ENCODE results near the gene HEATR3. TPM values are rescaled to one million over a fixed set of nuclear protein-coding genes. Genes with fewer than 3 reads are reported as not detected.

HEATR3 gene
- total and polyA plus RNA-seq, 2 of the 13 experiments (the other 11 are each of a cell fraction or from before 2014, with no cell fraction given), result 22.4 to 52.4 TPM

DNA sequence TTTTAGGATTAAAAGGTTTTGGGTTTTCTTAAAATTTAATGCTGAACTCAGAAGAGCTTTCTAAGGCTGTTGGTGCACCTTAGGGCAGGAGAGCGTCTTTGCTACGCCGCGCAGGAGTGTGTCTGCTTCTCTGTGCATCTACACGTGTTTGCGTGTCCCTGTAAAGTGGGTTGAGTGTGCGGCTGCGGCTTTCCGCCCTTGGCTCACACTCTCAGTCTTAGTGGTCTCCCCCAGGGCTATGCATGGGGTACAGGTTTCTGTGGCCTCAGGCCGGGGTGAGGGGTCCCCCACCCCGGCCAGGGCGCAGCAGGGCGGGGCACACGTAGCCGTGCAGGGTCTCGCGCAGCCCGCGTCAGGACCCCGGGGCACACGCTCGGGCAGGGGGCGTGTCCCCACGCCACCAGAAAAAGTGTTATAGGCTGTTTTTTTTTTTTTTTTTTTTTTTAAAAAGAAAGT lies 86.6 kb downstream of the HEATR3 start:
- intact Hi-C loops (cut with micrococcal nuclease; ENCODE audit: unreplicated experiment) (loop anchor here (1.0 kb wide), 2 partner anchors 58 to 85 kb away; no protein-coding TSS in a partner anchor), in situ Hi-C loops (cut with HindIII; ENCODE audit: extremely low pct_ligation_motif_present, low pct_unique_long_range_greater_than_20kb) (loop anchor here (10.0 kb wide), 1 partner anchor 52 kb away; no protein-coding TSS in a partner anchor)
- Histone ChIP-seq H3K4me3 (replicated peaks in 1 of 3; ENCODE audit: insufficient read depth in 1 of 3, low read depth in 2 of 3, low read length in 3 of 3) (peak overlapping the region; percentile 88 to 98 (median 98)), H3K36me3 (replicated peaks in 1 of 2; ENCODE audit: control insufficient read depth in 1 of 2, insufficient read depth in 2 of 2, low read length in 2 of 2) (no peaks in the 10 kb centered on the region; a peak in 1 of 5 replicates), H3K79me2 (ENCODE audit: insufficient read depth, low read length) (peaks cover 38% of the 10 kb centered on the region), H3K9ac (ENCODE audit: insufficient read depth, low read depth, low read length) (peak overlapping the region; percentile 99), H3K27ac (ENCODE audit: extremely low read length, insufficient read depth, low read length) (peak overlapping the region; percentile 96), H3K4me2 (ENCODE audit: low read depth, low read length) (peak overlapping the region; percentile 97), H3K27me3 (ENCODE audit: control insufficient read depth in 1 of 2, insufficient read depth in 2 of 2, low read length in 2 of 2) (no peaks in the 10 kb centered on the region; a peak in 1 of 5 replicates), H4K20me1 (ENCODE audit: insufficient read depth, low read length) (peaks cover 15% of the 10 kb centered on the region), H3K4me1 (ENCODE audit: insufficient read depth, low read length) (peaks cover 42% of the 10 kb centered on the region), H2AFZ (ENCODE audit: low read length) (peak overlapping the region; percentile 87), H3K9me3 (ENCODE audit: low read length) (no peaks in the 10 kb centered on the region)
- FAIRE-seq (no peak), DNase-seq (ENCODE audit: low spot score) (no peak), ATAC-seq (peak; percentile 60)
- WGBS (ENCODE audit: low lambda C conversion rate), result 0% methylated on average over 24 of the region's 24 CpGs
- ChIA-PET CTCF (ENCODE audit: low intra/inter-chr PET ratio, low total read pairs) (no interaction called here), POLR2A (interaction anchor here (0.6 to 2.0 kb wide), 5 partner anchors 9 to 86 kb away, joined by 3 to 10 read pairs (median 4); partner anchors contain the start of gene HEATR3)
- BruUV-seq (replicated peaks), result TSS peak; percentile 88
- TF ChIP-seq KDM2A (CRISPR knock-in tag; IDR thresholded peaks at IDR 0.05; ENCODE audit: borderline replicate concordance, low read depth) (no peak), ZNF17 (CRISPR knock-in tag; IDR thresholded peaks at IDR 0.05) (no peak), SP2 (CRISPR knock-in tag; IDR thresholded peaks at IDR 0.05) (no peak), ZNF501 (CRISPR knock-in tag; IDR thresholded peaks at IDR 0.05) (0 out of 2 replicates have a peak, but pooled peaks have one; percentile 27), AGO1 (IDR thresholded peaks at IDR 0.05; ENCODE audit: low read depth, low read length, poor library complexity, severe bottlenecking) (no peak), HMG20B (CRISPR knock-in tag; conservative IDR thresholded peaks at IDR 0.05) (no peak), ZNF230 (CRISPR knock-in tag; IDR thresholded peaks at IDR 0.05) (no peak), ZNF567 (CRISPR knock-in tag; IDR thresholded peaks at IDR 0.05; ENCODE audit: borderline replicate concordance) (no peak), RARA (CRISPR knock-in tag; IDR thresholded peaks at IDR 0.05) (no peak), MED8 (CRISPR knock-in tag; IDR thresholded peaks at IDR 0.05; ENCODE audit: insufficient replicate concordance) (no peak), HOXA5 (CRISPR knock-in tag; IDR thresholded peaks at IDR 0.05) (no peak; the same call in 1 of the 2 replicates), POLR2AphosphoS5 (IDR thresholded peaks at IDR 0.05; ENCODE audit: low read depth, low read length) (no peak), ZNF44 (CRISPR knock-in tag; IDR thresholded peaks at IDR 0.05) (no peak), AHR (CRISPR knock-in tag; IDR thresholded peaks at IDR 0.05) (0 out of 2 replicates have a peak, but pooled peaks have one; percentile 17), KAT8 (CRISPR knock-in tag; IDR thresholded peaks at IDR 0.05) (peak; percentile 39; the same call in 1 of the 2 replicates)
- TF ChIP-seq, protein P1, sequence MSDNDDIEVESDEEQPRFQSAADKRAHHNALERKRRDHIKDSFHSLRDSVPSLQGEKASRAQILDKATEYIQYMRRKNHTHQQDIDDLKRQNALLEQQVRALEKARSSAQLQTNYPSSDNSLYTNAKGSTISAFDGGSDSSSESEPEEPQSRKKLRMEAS (IDR thresholded peaks at IDR 0.05), result no peak; the same call in 1 of the 2 replicates
- TF ChIP-seq, protein P2, sequence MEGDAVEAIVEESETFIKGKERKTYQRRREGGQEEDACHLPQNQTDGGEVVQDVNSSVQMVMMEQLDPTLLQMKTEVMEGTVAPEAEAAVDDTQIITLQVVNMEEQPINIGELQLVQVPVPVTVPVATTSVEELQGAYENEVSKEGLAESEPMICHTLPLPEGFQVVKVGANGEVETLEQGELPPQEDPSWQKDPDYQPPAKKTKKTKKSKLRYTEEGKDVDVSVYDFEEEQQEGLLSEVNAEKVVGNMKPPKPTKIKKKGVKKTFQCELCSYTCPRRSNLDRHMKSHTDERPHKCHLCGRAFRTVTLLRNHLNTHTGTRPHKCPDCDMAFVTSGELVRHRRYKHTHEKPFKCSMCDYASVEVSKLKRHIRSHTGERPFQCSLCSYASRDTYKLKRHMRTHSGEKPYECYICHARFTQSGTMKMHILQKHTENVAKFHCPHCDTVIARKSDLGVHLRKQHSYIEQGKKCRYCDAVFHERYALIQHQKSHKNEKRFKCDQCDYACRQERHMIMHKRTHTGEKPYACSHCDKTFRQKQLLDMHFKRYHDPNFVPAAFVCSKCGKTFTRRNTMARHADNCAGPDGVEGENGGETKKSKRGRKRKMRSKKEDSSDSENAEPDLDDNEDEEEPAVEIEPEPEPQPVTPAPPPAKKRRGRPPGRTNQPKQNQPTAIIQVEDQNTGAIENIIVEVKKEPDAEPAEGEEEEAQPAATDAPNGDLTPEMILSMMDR (CRISPR knock-in tag; IDR thresholded peaks at IDR 0.05), result no peak
- TF ChIP-seq, protein P3, sequence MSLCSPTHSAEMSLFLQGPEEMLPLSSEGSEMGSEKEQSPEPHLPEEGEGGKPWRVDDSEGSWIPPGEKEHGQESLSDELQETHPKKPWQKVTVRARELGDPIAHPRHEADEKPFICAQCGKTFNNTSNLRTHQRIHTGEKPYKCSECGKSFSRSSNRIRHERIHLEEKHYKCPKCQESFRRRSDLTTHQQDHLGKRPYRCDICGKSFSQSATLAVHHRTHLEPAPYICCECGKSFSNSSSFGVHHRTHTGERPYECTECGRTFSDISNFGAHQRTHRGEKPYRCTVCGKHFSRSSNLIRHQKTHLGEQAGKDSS (CRISPR knock-in tag; IDR thresholded peaks at IDR 0.05; ENCODE audit: borderline replicate concordance, low read depth), result no peak

All from HepG2 (cell line).